ENCODE data around the gene ADAMTS8. TPM values are rescaled to one million over a fixed set of nuclear protein-coding genes. Genes with fewer than 3 reads are reported as not detected.

Gene ADAMTS8
- total and polyA plus RNA-seq, 2 experiments from 2014 or later, result under 0.01 to 0.10 TPM

GRCh38 chr11:130358398-130358797 is 70.0 kb downstream of the ADAMTS8 start:
- Histone ChIP-seq H3K4me3 (no peak overlapping the region), H3K79me2 (ENCODE audit: insufficient read depth) (no peaks in the 10 kb centered on the region), H3K36me3 (ENCODE audit: low read depth) (no peaks in the 10 kb centered on the region), H3K4me1 (ENCODE audit: insufficient read depth) (no peaks in the 10 kb centered on the region), H4K20me1 (ENCODE audit: insufficient read depth) (no peaks in the 10 kb centered on the region), H3K9ac (no peak overlapping the region), H3K9me2 (ENCODE audit: insufficient read depth) (no peaks in the 10 kb centered on the region), H3K27me3 (replicated peaks; ENCODE audit: insufficient read depth) (peaks cover 5% of the 10 kb centered on the region; the same call in 1 of the 2 replicates), H3K9me3 (ENCODE audit: low read depth) (peaks cover 5% of the 10 kb centered on the region), H3K4me2 (ENCODE audit: unreplicated experiment) (no peak overlapping the region), H3K27ac (no peak overlapping the region), H3F3A (ENCODE audit: insufficient read depth) (no peaks in the 10 kb centered on the region), H2AFZ (no peak overlapping the region)
- no peak for DNase-seq
- TF ChIP-seq EZH2 (IDR thresholded peaks at IDR 0.05; ENCODE audit: insufficient read depth, poor library complexity, severe bottlenecking) (no peak), EZH2phosphoT487 (IDR thresholded peaks at IDR 0.05; ENCODE audit: insufficient read depth, low read depth) (no peak)
- in situ Hi-C loops (cut with MboI), result no loop called here

Other genes starting within 250 kb of the ADAMTS8 start
- 17.4 and 23.6 TPM in 2 replicates for gene ZBTB44, start 113.7 kb downstream of the ADAMTS8 start, total RNA-seq (2014; rRNA removed; shearing (Covaris generic))
- 3.4 and 4.1 TPM in 2 replicates for gene ZBTB44, start 113.7 kb downstream of the ADAMTS8 start, polyA plus RNA-seq (2016; fragmentation: Nextera tagmentation; extraction: Ambion mirVana)
- 0.97 and 1.3 TPM in 2 replicates for gene ADAMTS15, start 20.0 kb upstream of the ADAMTS8 start, total RNA-seq (2014; rRNA removed; shearing (Covaris generic))
- gene ADAMTS15, start 20.0 kb upstream of the ADAMTS8 start, polyA plus RNA-seq (2016; fragmentation: Nextera tagmentation; extraction: Ambion mirVana), result 0.09 TPM in 2 replicates

Data from GM23248 (cell line).